CD4-positive, alpha-beta T cell (primary cell): ENCODE data around the gene AFDN. TPM values are rescaled to one million over a fixed set of nuclear protein-coding genes. Genes with fewer than 3 reads are reported as not detected.

Experiments
- ATAC-seq: fragments of 200-7000 bp; cut with Tn5 transposase; one replicate; pipeline ENCODE4 v1.10.0; 2022; ENCODE audit warnings: mild to moderate bottlenecking; ENCODE audit not compliant: poor library complexity
- CTCF ChIA-PET: fragments of 350-600 bp; sonication (Branson Sonifier 250); formaldehyde crosslinking; loops from one replicate; lab custom pipeline; 2021; ENCODE audit warnings: antibody characterized with exemption, inconsistent platforms; lab: Charles Lee
- POLR2A ChIA-PET: fragments of 350-600 bp; sonication (Branson Sonifier 250); formaldehyde crosslinking; loops from one replicate; lab custom pipeline; 2021; ENCODE audit warnings: antibody characterized with exemption, inconsistent platforms; lab: Charles Lee
- DNase-seq, 14 experiments: peaks; one replicate each; pipeline ENCODE4 v3.0.0-alpha.2; 2013 to 2020; ENCODE audit warnings: mixed read lengths in 2 of 14
- H3K27ac ChIP-seq, 2 donors: one replicate each; pipeline versions ENCODE4 v1.5.1 to v1.7.0; 2013; ENCODE audit warnings: low read length in 2 of 2, low read depth in 1 of 2, mild to moderate bottlenecking in 1 of 2
- H3K27me3 ChIP-seq, 2 experiments: 1 replicate in 1 of 2; 2 replicates in 1 of 2; pipeline versions ENCODE4 v1.6.1 to v1.7.0; 2013; ENCODE audit warnings: low read length in 2 of 2, control low read depth in 1 of 2, mild to moderate bottlenecking in 1 of 2, moderate library complexity in 1 of 2; ENCODE audit not compliant: insufficient read depth in 2 of 2, control insufficient read depth in 1 of 2
- H3K36me3 ChIP-seq: one replicate; pipeline ENCODE4 v1.6.1; 2013; ENCODE audit warnings: low read length, control low read depth; ENCODE audit not compliant: insufficient read depth
- H3K4me1 ChIP-seq: one replicate; pipeline ENCODE4 v1.6.1; 2013; ENCODE audit warnings: low read length, control low read depth; ENCODE audit not compliant: insufficient read depth
- H3K4me3 ChIP-seq: one replicate; pipeline ENCODE4 v1.5.1; 2013; ENCODE audit warnings: mild to moderate bottlenecking, low read length, moderate library complexity
- H3K9me3 ChIP-seq, 2 experiments: 1 replicate in 1 of 2; 2 replicates in 1 of 2; pipeline versions ENCODE4 v1.6.1 to v1.7.0; 2013; ENCODE audit warnings: low read length in 2 of 2, mild to moderate bottlenecking in 2 of 2, control low read depth in 1 of 2, moderate library complexity in 1 of 2; ENCODE audit not compliant: control insufficient read depth in 1 of 2, insufficient read depth in 1 of 2
- H3K27ac Mint-ChIP-seq: one replicate; pipeline ENCODE4 v1.8.0; 2020; ENCODE audit warnings: mixed read lengths
- H3K27me3 Mint-ChIP-seq: one replicate; pipeline ENCODE4 v1.8.0; 2021; ENCODE audit warnings: mixed read lengths
- H3K36me3 Mint-ChIP-seq: one replicate; pipeline ENCODE4 v1.8.0; 2021; ENCODE audit warnings: low read depth, mixed read lengths
- H3K4me1 Mint-ChIP-seq: one replicate; pipeline ENCODE4 v1.8.0; 2021; ENCODE audit warnings: low read depth, mixed read lengths
- H3K4me3 Mint-ChIP-seq: one replicate; pipeline ENCODE4 v1.8.0; 2020; ENCODE audit warnings: mild to moderate bottlenecking, mixed read lengths
- H3K9me3 Mint-ChIP-seq: one replicate; pipeline ENCODE4 v1.8.0; 2020; ENCODE audit warnings: mixed read lengths
- CTCF ChIP-seq: fragments of 200-600 bp; IDR thresholded peaks from one replicate; pipeline ENCODE4 v1.8.0; 2022; ENCODE audit warnings: antibody characterized with exemption, mild to moderate bottlenecking
- intact Hi-C, 2 experiments: fragments of 100-400 bp; cut with DNase I in 1 of 2; cut with micrococcal nuclease in 1 of 2; formaldehyde crosslinking; loops; one replicate each; pipeline versions ENCODE4 v1.15.1 to v1.9.0; 2023 to 2025; cut with DNase I, micrococcal nuclease
- total RNA-seq, 174 experiments: library from RNA in 2 of 174; stranded (reverse) in 2 of 174; gene quantifications; one replicate each; pipeline ENCODE4 v1.2.3 and lab custom pipeline; 2021 to 2026

The AFDN gene
- total RNA-seq, 2 experiments from 2014 or later: 9.1 to 10.2 TPM

DNA sequence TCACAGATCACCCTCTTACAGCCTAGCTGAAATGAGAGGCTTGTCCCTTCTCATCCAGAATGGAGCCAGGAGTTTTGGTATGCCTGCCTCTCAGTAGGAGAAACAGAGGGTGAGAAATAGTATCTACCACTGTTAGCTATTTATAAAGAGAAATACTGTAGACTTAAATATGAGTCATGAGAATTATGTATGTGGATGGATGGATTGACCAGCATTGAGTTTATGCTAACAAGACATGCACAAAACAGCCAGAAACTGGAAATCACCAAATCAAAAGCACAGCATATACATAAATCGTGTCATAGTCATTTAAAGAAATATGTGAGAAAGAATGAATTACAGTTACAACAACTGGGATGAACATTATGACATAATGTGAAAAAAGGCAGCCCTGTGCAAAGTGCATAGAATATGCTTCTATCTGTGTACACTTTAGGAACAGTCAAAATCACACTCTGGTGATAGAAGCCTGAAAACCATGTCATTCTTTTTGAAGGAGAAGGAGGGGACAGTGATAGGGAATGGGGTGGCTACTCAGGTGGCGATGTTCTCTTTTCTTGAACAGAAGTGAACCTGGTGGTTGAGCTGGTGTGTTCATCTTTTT lies 90.9 kb downstream of the AFDN start:
- Histone ChIP-seq H3K9me3 (no peaks in the 10 kb centered on the region), H3K27ac (no peak overlapping the region), H3K4me1 (no peaks in the 10 kb centered on the region), H3K27me3 (no peaks in the 10 kb centered on the region), H3K36me3 (no peaks in the 10 kb centered on the region), H3K4me3 (no peak overlapping the region)
- Mint-ChIP-seq H3K9me3 (no peaks in the 10 kb centered on the region), H3K27ac (no peak overlapping the region), H3K27me3 (peaks cover 3% of the 10 kb centered on the region), H3K4me3 (no peak overlapping the region), H3K36me3 (no peaks in the 10 kb centered on the region), H3K4me1 (no peaks in the 10 kb centered on the region)
- no peak for ATAC-seq
- no peak for DNase-seq
- POLR2A ChIA-PET: no interaction called here
- intact Hi-C loops: no loop called here
- TF ChIP-seq CTCF: no peak
- CTCF ChIA-PET: no interaction called here

- Histone ChIP-seq H3K9me3 (no peaks in the 10 kb centered on the region), H3K27ac (no peak overlapping the region), H3K4me1 (no peaks in the 10 kb centered on the region), H3K36me3 (no peaks in the 10 kb centered on the region), H3K27me3 (no peaks in the 10 kb centered on the region), H3K4me3 (no peak overlapping the region)
- no peak for TF ChIP-seq CTCF
- Mint-ChIP-seq H3K36me3 (no peaks in the 10 kb centered on the region), H3K27ac (no peak overlapping the region), H3K27me3 (peaks cover 3% of the 10 kb centered on the region), H3K4me1 (no peaks in the 10 kb centered on the region), H3K9me3 (no peaks in the 10 kb centered on the region), H3K4me3 (no peak overlapping the region)
- ChIA-PET CTCF (no interaction called here), POLR2A (no interaction called here)
- ATAC-seq: no peak
- intact Hi-C loops: no loop called here
- no peak for DNase-seq
Measured at GRCh38 chr6:167918548-167919278, 92.0 kb downstream of the AFDN start.

GRCh38 chr6:167919349-167919748 lies 92.6 kb downstream of the AFDN start:
- TF ChIP-seq CTCF: no peak
- Mint-ChIP-seq H3K27me3 (peaks cover 3% of the 10 kb centered on the region), H3K27ac (no peak overlapping the region), H3K4me3 (no peak overlapping the region), H3K9me3 (no peaks in the 10 kb centered on the region), H3K4me1 (no peaks in the 10 kb centered on the region), H3K36me3 (no peaks in the 10 kb centered on the region)
- Histone ChIP-seq H3K4me3 (no peak overlapping the region), H3K27ac (no peak overlapping the region), H3K27me3 (no peaks in the 10 kb centered on the region), H3K36me3 (no peaks in the 10 kb centered on the region), H3K9me3 (no peaks in the 10 kb centered on the region), H3K4me1 (no peaks in the 10 kb centered on the region)
- ATAC-seq (no peak), DNase-seq (no peak)
- ChIA-PET CTCF (no interaction called here), POLR2A (no interaction called here)
- intact Hi-C loops: no loop called here
